Mucosa of descending colon (tissue), 3 donors: Measurements from ENCODE around the gene PAQR7. TPM values are rescaled to one million over a fixed set of nuclear protein-coding genes. Genes with fewer than 3 reads are reported as not detected.

Source experiments
- ATAC-seq: fragments of 200-7000 bp; cut with Tn5 transposase; one replicate; pipeline ENCODE4 v1.9.1; 2020; ENCODE audit warnings: mild to moderate bottlenecking, moderate library complexity
- DNase-seq, 3 donors: peaks; one replicate each; pipeline ENCODE4 v3.0.0-alpha.2; 2020
- H3K36me3 ChIP-seq: fragments of 200-600 bp; one replicate; pipeline ENCODE4 v1.8.0; 2021; ENCODE audit warnings: low read depth, mild to moderate bottlenecking
- H3K4me1 ChIP-seq: fragments of 200-600 bp; one replicate; pipeline ENCODE4 v1.8.0; 2021; ENCODE audit warnings: low read depth, mild to moderate bottlenecking
- H3K4me3 ChIP-seq: fragments of 200-600 bp; one replicate; pipeline ENCODE4 v1.8.0; 2021; ENCODE audit warnings: mild to moderate bottlenecking
- H3K9me3 ChIP-seq: fragments of 200-600 bp; one replicate; pipeline ENCODE4 v1.8.0; 2021; ENCODE audit warnings: mild to moderate bottlenecking
- intact Hi-C, 2 donors: fragments of 100-400 bp; cut with DNase I in 1 of 2; cut with micrococcal nuclease in 1 of 2; formaldehyde crosslinking; loops; one replicate each; pipeline versions ENCODE4 v1.11.0 to v1.11.1; 2022; cut with DNase I, micrococcal nuclease
- total RNA-seq, 3 donors: library from RNA; stranded (reverse); fragmentation: NEBNext Ultra II Directional in 2 of 3; extraction: Animal tissue kit (Norgen Biotek cat#: 25700) in 2 of 3; gene quantifications; one replicate each; pipeline versions ENCODE4 v1.2.1 to v1.2.4, GENCODE V29; 2021 to 2023
- TF ChIP-seq, protein P1 (sequence below): fragments of 200-600 bp; IDR thresholded peaks from one replicate; pipeline ENCODE4 v1.8.0; 2022; ENCODE audit warnings: antibody characterized with exemption, mild to moderate bottlenecking
- donor health status: DM: no; HTN: no; CAD: no; lungs with moderate emphysema.
- donor health status: DM: no; HTN: no; CAD: no.
- donor health status: DM: no; HTN: yes; CAD: no.

PAQR7 gene
- total RNA-seq, 3 donors from 2014 or later = 2.5 to 7.7 (median 2.7) TPM

DNA sequence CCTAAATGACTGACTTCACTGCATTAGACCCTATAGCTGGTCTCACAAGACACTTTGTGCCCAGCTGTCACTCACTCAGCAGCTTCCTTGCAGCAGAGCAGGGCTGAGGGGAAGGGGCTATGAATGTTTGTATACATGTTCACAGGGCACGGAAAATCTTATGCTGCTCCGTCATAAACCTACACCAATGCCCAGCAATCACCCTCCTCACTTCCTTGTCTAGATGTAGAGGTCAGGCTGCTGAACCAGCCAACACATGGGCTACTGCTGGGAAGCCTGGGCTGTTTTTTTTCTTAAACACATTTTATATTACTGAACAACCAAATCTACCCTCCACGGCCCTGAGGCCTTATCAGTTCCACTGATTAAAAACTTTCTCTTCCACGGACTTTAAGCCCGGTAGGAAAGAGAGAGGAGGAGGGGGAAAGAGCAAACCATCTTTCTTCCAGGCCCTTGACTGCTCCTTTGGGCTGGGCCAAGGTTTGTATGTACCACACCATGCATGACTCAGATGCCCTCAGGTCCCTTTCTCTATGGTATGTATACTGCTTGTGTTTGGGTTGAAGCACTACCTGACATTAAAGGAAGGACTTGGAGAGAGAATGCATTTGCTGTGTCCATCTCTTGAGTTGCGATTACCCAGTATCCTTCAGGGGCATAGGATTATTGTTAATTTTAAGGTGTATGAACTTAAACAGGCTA, 43.0 kb downstream of the PAQR7 start:
- TF ChIP-seq, protein P1, sequence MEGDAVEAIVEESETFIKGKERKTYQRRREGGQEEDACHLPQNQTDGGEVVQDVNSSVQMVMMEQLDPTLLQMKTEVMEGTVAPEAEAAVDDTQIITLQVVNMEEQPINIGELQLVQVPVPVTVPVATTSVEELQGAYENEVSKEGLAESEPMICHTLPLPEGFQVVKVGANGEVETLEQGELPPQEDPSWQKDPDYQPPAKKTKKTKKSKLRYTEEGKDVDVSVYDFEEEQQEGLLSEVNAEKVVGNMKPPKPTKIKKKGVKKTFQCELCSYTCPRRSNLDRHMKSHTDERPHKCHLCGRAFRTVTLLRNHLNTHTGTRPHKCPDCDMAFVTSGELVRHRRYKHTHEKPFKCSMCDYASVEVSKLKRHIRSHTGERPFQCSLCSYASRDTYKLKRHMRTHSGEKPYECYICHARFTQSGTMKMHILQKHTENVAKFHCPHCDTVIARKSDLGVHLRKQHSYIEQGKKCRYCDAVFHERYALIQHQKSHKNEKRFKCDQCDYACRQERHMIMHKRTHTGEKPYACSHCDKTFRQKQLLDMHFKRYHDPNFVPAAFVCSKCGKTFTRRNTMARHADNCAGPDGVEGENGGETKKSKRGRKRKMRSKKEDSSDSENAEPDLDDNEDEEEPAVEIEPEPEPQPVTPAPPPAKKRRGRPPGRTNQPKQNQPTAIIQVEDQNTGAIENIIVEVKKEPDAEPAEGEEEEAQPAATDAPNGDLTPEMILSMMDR = no peak
- H3K4me1 ChIP-seq = no peaks in the 10 kb centered on the region
- H3K36me3 ChIP-seq = peaks cover 22% of the 10 kb centered on the region
- DNase-seq (no peak), ATAC-seq (peak; percentile 66)
- no peaks in the 10 kb centered on the region for H3K9me3 ChIP-seq
- intact Hi-C loops = no loop called here
- H3K4me3 ChIP-seq = no peak overlapping the region

DNA sequence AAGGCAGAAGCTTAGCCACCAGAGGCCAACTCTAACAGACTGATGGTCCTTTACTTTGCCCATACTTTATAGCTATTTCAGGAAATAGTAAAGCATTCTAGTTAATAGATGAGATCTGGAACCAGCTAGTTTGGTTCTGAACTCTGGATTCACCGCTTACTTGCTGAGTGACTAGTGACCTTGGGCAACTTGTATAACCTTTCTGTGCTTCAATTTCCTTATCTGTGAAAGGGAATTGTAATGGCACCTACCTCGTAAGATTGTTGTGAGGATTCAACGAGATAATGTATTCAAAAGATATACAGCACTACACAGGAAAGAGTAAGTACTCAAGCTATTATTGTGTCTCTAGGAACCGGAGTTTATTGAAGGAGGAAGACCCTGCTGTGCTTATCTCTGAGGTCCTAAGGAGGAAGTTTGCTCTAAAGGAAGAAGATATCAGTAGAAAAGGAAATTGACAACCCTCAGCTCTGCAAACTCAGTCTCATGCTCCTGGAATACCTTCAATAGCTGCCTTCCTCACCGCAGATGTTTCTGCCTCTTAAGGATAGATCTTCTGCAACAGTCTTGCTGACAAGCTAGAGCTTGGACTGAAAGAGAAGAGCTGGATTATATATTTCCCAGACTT, 43.8 kb downstream of the PAQR7 start:
- intact Hi-C loops = no loop called here

DNA sequence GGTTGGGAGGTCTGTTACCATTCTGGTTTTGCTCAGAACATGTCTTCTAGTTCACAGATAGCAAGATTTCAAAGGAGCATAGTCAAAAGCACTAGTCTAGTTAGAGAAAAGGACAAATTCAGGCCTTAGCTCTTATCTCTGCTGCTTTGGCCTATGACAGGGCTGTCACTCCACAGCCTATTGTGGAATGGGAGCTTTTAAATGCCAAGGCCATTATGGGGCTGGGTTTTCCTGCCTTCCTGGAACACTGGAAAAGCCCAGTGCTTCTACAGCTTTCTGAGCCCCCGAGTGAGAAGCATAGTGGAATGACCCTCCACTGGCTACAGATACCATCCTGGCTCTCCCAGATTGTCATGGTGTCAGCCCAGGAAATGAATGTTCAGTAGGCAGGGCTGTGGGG, 46.5 kb downstream of the PAQR7 start:
- TF ChIP-seq, protein P1 = no peak
- Histone ChIP-seq H3K4me1 (no peaks in the 10 kb centered on the region), H3K4me3 (no peak overlapping the region), H3K9me3 (no peaks in the 10 kb centered on the region), H3K36me3 (peaks cover 26% of the 10 kb centered on the region)
- ATAC-seq (no peak), DNase-seq (no peak)
- intact Hi-C loops = no loop called here

More for the DNA sequence above, 43.8 kb downstream of the PAQR7 start:
- Histone ChIP-seq H3K4me1 (no peaks in the 10 kb centered on the region), H3K4me3 (no peak overlapping the region), H3K36me3 (peaks cover 26% of the 10 kb centered on the region), H3K9me3 (no peaks in the 10 kb centered on the region)
- TF ChIP-seq, protein P1 = no peak
- ATAC-seq (peak; percentile 47), DNase-seq (no peak)

DNA sequence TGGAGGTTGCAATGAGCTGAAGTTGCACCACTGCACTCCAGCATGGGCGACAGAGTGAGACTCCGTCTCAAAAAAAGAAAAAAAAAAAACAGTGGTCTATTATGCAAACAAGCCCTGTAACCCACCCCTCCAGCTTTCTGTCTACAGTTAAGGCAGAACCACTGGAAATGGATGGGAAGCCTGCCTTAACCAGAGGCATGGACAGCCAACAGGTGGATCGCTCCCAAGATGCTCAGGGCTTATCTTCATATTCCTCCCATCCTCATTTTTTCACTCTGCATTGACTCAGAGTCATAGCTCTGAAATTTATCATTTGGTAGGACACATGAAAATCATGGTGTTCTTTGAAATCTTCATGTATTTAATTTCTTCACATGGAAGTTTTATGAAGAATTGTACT, 47.0 kb downstream of the PAQR7 start:
- no peak overlapping the region for H3K4me3 ChIP-seq
- H3K9me3 ChIP-seq = no peaks in the 10 kb centered on the region
- ATAC-seq = no peak
- TF ChIP-seq, protein P1 = no peak
- no peak for DNase-seq
- intact Hi-C loops = no loop called here
- H3K36me3 ChIP-seq = peaks cover 26% of the 10 kb centered on the region
- H3K4me1 ChIP-seq = no peaks in the 10 kb centered on the region

DNA sequence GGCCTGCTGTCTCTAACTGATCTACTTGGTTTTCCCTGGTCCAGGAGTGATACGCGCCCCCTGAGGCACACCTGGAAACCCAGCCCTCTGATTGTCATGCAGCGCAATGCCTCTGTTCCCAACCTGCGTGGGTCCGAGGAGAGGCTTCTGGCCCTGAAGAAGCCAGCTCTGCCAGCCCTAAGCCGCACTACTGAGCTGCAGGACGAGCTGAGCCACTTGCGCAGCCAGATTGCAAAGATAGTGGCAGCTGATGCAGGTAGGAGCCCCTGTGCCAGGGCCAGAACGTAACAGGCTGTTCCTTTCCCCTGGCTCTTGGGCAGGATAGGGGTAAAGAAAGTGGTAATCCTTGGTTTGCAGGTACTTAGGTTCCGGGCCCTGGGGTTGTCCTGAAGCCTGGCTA, 48.9 kb downstream of the PAQR7 start:
- Histone ChIP-seq H3K4me3 (no peak overlapping the region), H3K36me3 (peaks cover 19% of the 10 kb centered on the region), H3K9me3 (no peaks in the 10 kb centered on the region), H3K4me1 (peaks cover 2% of the 10 kb centered on the region)
- TF ChIP-seq, protein P1 = no peak
- intact Hi-C loops = no loop called here
- DNase-seq (no peak), ATAC-seq (no peak)
